Suprapubic skin (tissue), 4 donors: Measurements from ENCODE around the gene TMED6. TPM values are rescaled to one million over a fixed set of nuclear protein-coding genes. Genes with fewer than 3 reads are reported as not detected.
A peak's percentile ranks its signal among the peaks of the same experiment; 100 is the strongest.

Source experiments
- DNase-seq, 2 donors: peaks; one replicate each; pipeline ENCODE4 v3.0.0-alpha.2; 2019; ENCODE audit warnings: low spot score in 2 of 2
- H3K27ac ChIP-seq: fragments of 200-600 bp; sonication (generic); one replicate; pipeline ENCODE4 v1.5.1; 2019
- H3K27me3 ChIP-seq: fragments of 200-600 bp; sonication (generic); one replicate; pipeline ENCODE4 v1.5.1; 2019
- H3K36me3 ChIP-seq: fragments of 200-600 bp; sonication (generic); one replicate; pipeline ENCODE4 v1.5.1; 2019
- H3K4me1 ChIP-seq: fragments of 200-600 bp; sonication (generic); one replicate; pipeline ENCODE4 v1.5.1; 2019
- H3K4me3 ChIP-seq: fragments of 200-600 bp; sonication (generic); one replicate; pipeline ENCODE4 v1.5.1; 2019; ENCODE audit warnings: mild to moderate bottlenecking
- H3K9me3 ChIP-seq: fragments of 200-600 bp; sonication (generic); one replicate; pipeline ENCODE4 v1.5.1; 2019
- CTCF ChIP-seq, 2 donors: fragments of 200-600 bp in 1 of 2; fragments of 450-650 bp in 1 of 2; sonication (generic) in 1 of 2; IDR thresholded peaks; one replicate each; pipeline ENCODE4 v1.5.1; 2016 to 2019; ENCODE audit warnings: antibody characterized with exemption in 2 of 2, mild to moderate bottlenecking in 1 of 2, moderate library complexity in 1 of 2
- EP300 ChIP-seq: sonication (generic); formaldehyde crosslinking; IDR thresholded peaks from one replicate; pipeline ENCODE4 v1.6.1; 2017; ENCODE audit warnings: antibody characterized with exemption
- POLR2A ChIP-seq, 2 donors: fragments of 450-650 bp; IDR thresholded peaks; one replicate each; pipeline ENCODE4 v1.6.1; 2017; ENCODE audit warnings: antibody characterized with exemption in 2 of 2, mild to moderate bottlenecking in 2 of 2, moderate library complexity in 2 of 2
- POLR2AphosphoS5 ChIP-seq, 3 donors: sonication (generic); formaldehyde crosslinking; IDR thresholded peaks; one replicate each; pipeline ENCODE4 v1.6.1; 2017; ENCODE audit warnings: antibody characterized with exemption in 3 of 3
- WGBS: methylation state at CpG from one replicate; pipeline ENCODE4 v1.1.5; 2018; 5-methylcytosine and 5-hydroxymethylcytosine counted together
- total RNA-seq, 4 donors: library from RNA; depleted of rRNA; stranded (reverse); fragments of >200 nt; gene quantifications; one replicate each; pipeline ENCODE4 v1.1.0, GENCODE V29; 2016

The TMED6 gene
- total RNA-seq, 4 donors from 2014 or later, result 0.98 to 1.5 TPM; not detected in 2

- no peak overlapping the region for H3K4me3 ChIP-seq
- TF ChIP-seq POLR2A (IDR thresholded peaks at IDR 0.05) (no peak), CTCF (IDR thresholded peaks at IDR 0.05) (no peak), POLR2AphosphoS5 (IDR thresholded peaks at IDR 0.05) (no peak), EP300 (no peak)
- no peak overlapping the region for H3K27ac ChIP-seq
- DNase-seq, result no peak
- peaks cover 96% of the 10 kb centered on the region for H3K36me3 ChIP-seq
- WGBS, result 99% methylated on average over 4 of the region's 4 CpGs
- no peaks in the 10 kb centered on the region for H3K4me1 ChIP-seq
- H3K9me3 ChIP-seq, result no peaks in the 10 kb centered on the region
- no peaks in the 10 kb centered on the region for H3K27me3 ChIP-seq
Measured at GRCh38 chr16:69368866-69369265, 17.3 kb upstream of the TMED6 start.

- no peaks in the 10 kb centered on the region for H3K27me3 ChIP-seq
- H3K4me3 ChIP-seq, result no peak overlapping the region
- DNase-seq, result peak in 1 of 2 donors; percentile 44
- WGBS, result 80% methylated on average over 7 of the region's 7 CpGs
- no peak overlapping the region for H3K27ac ChIP-seq
- H3K9me3 ChIP-seq, result no peaks in the 10 kb centered on the region
- no peaks in the 10 kb centered on the region for H3K4me1 ChIP-seq
- no peak for TF ChIP-seq EP300
- TF ChIP-seq CTCF (IDR thresholded peaks at IDR 0.05), result no peak
- TF ChIP-seq POLR2AphosphoS5 (IDR thresholded peaks at IDR 0.05), result no peak
- no peak for TF ChIP-seq POLR2A (IDR thresholded peaks at IDR 0.05)
- peaks cover 98% of the 10 kb centered on the region for H3K36me3 ChIP-seq
Measured at GRCh38 chr16:69367980-69368379, 16.4 kb upstream of the TMED6 start.

GRCh38 chr16:69366431-69366830, 14.8 kb upstream of the TMED6 start:
- Histone ChIP-seq H3K27ac (no peak overlapping the region), H3K4me3 (no peak overlapping the region), H3K27me3 (no peaks in the 10 kb centered on the region), H3K36me3 (peaks cover 82% of the 10 kb centered on the region), H3K9me3 (no peaks in the 10 kb centered on the region), H3K4me1 (no peaks in the 10 kb centered on the region)
- TF ChIP-seq POLR2AphosphoS5 (IDR thresholded peaks at IDR 0.05) (no peak), EP300 (no peak), CTCF (IDR thresholded peaks at IDR 0.05) (no peak), POLR2A (IDR thresholded peaks at IDR 0.05) (no peak)
- no peak for DNase-seq
- 90% methylated on average over 7 of the region's 7 CpGs for WGBS

GRCh38 chr16:69365901-69366300, 14.3 kb upstream of the TMED6 start:
- TF ChIP-seq POLR2A (IDR thresholded peaks at IDR 0.05), result no peak
- no peak for TF ChIP-seq POLR2AphosphoS5 (IDR thresholded peaks at IDR 0.05)
- TF ChIP-seq EP300, result no peak
- TF ChIP-seq CTCF (IDR thresholded peaks at IDR 0.05), result no peak
- Histone ChIP-seq H3K36me3 (peaks cover 78% of the 10 kb centered on the region), H3K4me1 (no peaks in the 10 kb centered on the region), H3K27me3 (no peaks in the 10 kb centered on the region), H3K4me3 (no peak overlapping the region), H3K9me3 (no peaks in the 10 kb centered on the region), H3K27ac (no peak overlapping the region)
- 90% methylated on average over 2 of the region's 2 CpGs for WGBS
- DNase-seq, result no peak

- H3K9me3 ChIP-seq, result no peaks in the 10 kb centered on the region
- H3K4me3 ChIP-seq, result no peak overlapping the region
- no peaks in the 10 kb centered on the region for H3K4me1 ChIP-seq
- no peak for TF ChIP-seq CTCF (IDR thresholded peaks at IDR 0.05)
- no peak for TF ChIP-seq POLR2A (IDR thresholded peaks at IDR 0.05)
- no peak for TF ChIP-seq EP300
- no peak for TF ChIP-seq POLR2AphosphoS5 (IDR thresholded peaks at IDR 0.05)
- WGBS, result 93% methylated on average over 2 of the region's 2 CpGs
- no peak for DNase-seq
- no peaks in the 10 kb centered on the region for H3K27me3 ChIP-seq
- H3K36me3 ChIP-seq, result peaks cover 72% of the 10 kb centered on the region
- no peak overlapping the region for H3K27ac ChIP-seq
Measured at GRCh38 chr16:69364088-69364487, 12.5 kb upstream of the TMED6 start.
